Panc1 (cell line): ENCODE measurements around the gene SLC4A7.

Source experiments
- CTCF ChIP-seq: fragments of 450-650 bp; IDR thresholded peaks from 2 replicates; pipeline ENCODE4 v1.5.1; 2017; ENCODE audit warnings: mild to moderate bottlenecking
- POLR2AphosphoS5 ChIP-seq: IDR thresholded peaks from 2 replicates; pipeline ENCODE4 v1.6.1; 2012; ENCODE audit warnings: mild to moderate bottlenecking, low read depth, low read length, moderate library complexity
- REST ChIP-seq, 2 experiments: IDR thresholded peaks; 2 replicates each; pipeline ENCODE4 v1.6.1; 2011 to 2012; ENCODE audit warnings: low read depth in 2 of 2, control low read depth in 1 of 2, low read length in 1 of 2, mild to moderate bottlenecking in 1 of 2, moderate library complexity in 1 of 2; ENCODE audit not compliant: insufficient read depth in 1 of 2
- SIN3A ChIP-seq: IDR thresholded peaks from 2 replicates; pipeline ENCODE4 v1.6.1; 2012; ENCODE audit warnings: low read depth, mild to moderate bottlenecking, low read length, moderate library complexity, borderline replicate concordance; ENCODE audit not compliant: insufficient read depth
- TCF7L2 ChIP-seq: IDR thresholded peaks from 2 replicates; pipeline ENCODE4 v1.6.1; 2011; ENCODE audit warnings: mild to moderate bottlenecking, low read depth, low read length, inconsistent platforms

GRCh38 chr3:27509376-27509775 is 25.2 kb upstream of the SLC4A7 start:
- TF ChIP-seq CTCF (no peak), REST (IDR thresholded peaks at IDR 0.05; ENCODE audit: insufficient read depth in 1 of 2, low read depth in 2 of 2, low read length in 1 of 2) (no peak), SIN3A (no peak), POLR2AphosphoS5 (no peak), TCF7L2 (no peak)
